ENCODE data around the gene TTC12.

GRCh38 chr11:113373306-113373705, 58.9 kb downstream of the TTC12 start:
- no peak for TF ChIP-seq CTCF (IDR thresholded peaks at IDR 0.05)
- no peak for TF ChIP-seq POLR2A (IDR thresholded peaks at IDR 0.05)

Data from body of pancreas (tissue), 4 donors.